ENCODE results near the gene GSTM3. TPM values are rescaled to one million over a fixed set of nuclear protein-coding genes. Genes with fewer than 3 reads are reported as not detected.
"Not testable (repeated sequence)": the region's sequence is repeated elsewhere in the genome, so short reads cannot be mapped to it uniquely, and the experiment has no call there.

The GSTM3 gene
- total RNA-seq, 1 donor from 2014 or later: 55.2 TPM

- Mint-ChIP-seq H3K27ac (no peak overlapping the region), H3K4me1 (peaks cover 10% of the 10 kb centered on the region), H3K36me3 (no peaks in the 10 kb centered on the region), H3K4me3 (no peak overlapping the region), H3K9me3 (no peaks in the 10 kb centered on the region), H3K27me3 (ENCODE audit: low read depth) (no peaks in the 10 kb centered on the region)
- DNase-seq (ENCODE audit: low spot score in 2 of 2, unreplicated experiment in 2 of 2): no peak
- TF ChIP-seq CTCF (IDR thresholded peaks at IDR 0.05; ENCODE audit: unreplicated experiment): no peak
Observed at GRCh38 chr1:109714661-109715372, 26.0 kb downstream of the GSTM3 start.

GRCh38 chr1:109713636-109714035 lies 27.2 kb downstream of the GSTM3 start:
- Mint-ChIP-seq H3K9me3 (peaks cover 10% of the 10 kb centered on the region), H3K4me1 (peaks cover 10% of the 10 kb centered on the region), H3K4me3 (no peak overlapping the region), H3K36me3 (peaks cover 7% of the 10 kb centered on the region), H3K27me3 (ENCODE audit: low read depth) (no peaks in the 10 kb centered on the region), H3K27ac (no peak overlapping the region)
- no peak for TF ChIP-seq CTCF (IDR thresholded peaks at IDR 0.05; ENCODE audit: unreplicated experiment)
- DNase-seq (ENCODE audit: low spot score in 2 of 2, unreplicated experiment in 2 of 2): no peak

- H3K4me1 Mint-ChIP-seq: no peaks in the 10 kb centered on the region
- no peak overlapping the region for H3K4me3 Mint-ChIP-seq
- no peak for TF ChIP-seq CTCF (IDR thresholded peaks at IDR 0.05; ENCODE audit: unreplicated experiment)
Observed at GRCh38 chr1:109712321-109712864, 28.4 kb downstream of the GSTM3 start.

GRCh38 chr1:109711593-109712320 lies 29.1 kb downstream of the GSTM3 start, which contains the start of gene GSTM5:
Gene GSTM5 (plus strand): TSS chr1:109712251. CDS start chr1:109712313, 62 bp downstream.
- DNase-seq (ENCODE audit: low spot score in 2 of 2, unreplicated experiment in 2 of 2); H3K27ac Mint-ChIP-seq; H3K27me3 Mint-ChIP-seq (ENCODE audit: low read depth); H3K4me1 Mint-ChIP-seq; H3K4me3 Mint-ChIP-seq: not testable (repeated sequence)
- peaks cover 25% of the 10 kb centered on the region for H3K9me3 Mint-ChIP-seq
- peaks cover 14% of the 10 kb centered on the region for H3K36me3 Mint-ChIP-seq

More at GRCh38 chr1:109712321-109712864, 28.4 kb downstream of the GSTM3 start:
- no peak for DNase-seq (ENCODE audit: low spot score in 2 of 2, unreplicated experiment in 2 of 2)
- no peaks in the 10 kb centered on the region for H3K27me3 Mint-ChIP-seq (ENCODE audit: low read depth)
- peaks cover 14% of the 10 kb centered on the region for H3K36me3 Mint-ChIP-seq
- no peak overlapping the region for H3K27ac Mint-ChIP-seq
- H3K9me3 Mint-ChIP-seq: peaks cover 20% of the 10 kb centered on the region

GRCh38 chr1:109709822-109710221 lies 31.0 kb downstream of the GSTM3 start:
- H3K27ac Mint-ChIP-seq; H3K4me3 Mint-ChIP-seq; DNase-seq (ENCODE audit: low spot score in 2 of 2, unreplicated experiment in 2 of 2); H3K4me1 Mint-ChIP-seq; H3K27me3 Mint-ChIP-seq (ENCODE audit: low read depth): not testable (repeated sequence)
- Mint-ChIP-seq H3K36me3 (peaks cover 14% of the 10 kb centered on the region), H3K9me3 (peaks cover 25% of the 10 kb centered on the region)

GRCh38 chr1:109708949-109709348 lies 31.9 kb downstream of the GSTM3 start:
- DNase-seq (ENCODE audit: low spot score in 2 of 2, unreplicated experiment in 2 of 2); H3K4me1 Mint-ChIP-seq; H3K27me3 Mint-ChIP-seq (ENCODE audit: low read depth); H3K27ac Mint-ChIP-seq; H3K4me3 Mint-ChIP-seq: not testable (repeated sequence)
- peaks cover 33% of the 10 kb centered on the region for H3K9me3 Mint-ChIP-seq
- peaks cover 20% of the 10 kb centered on the region for H3K36me3 Mint-ChIP-seq

GRCh38 chr1:109705411-109705810 lies 35.4 kb downstream of the GSTM3 start:
- H3K9me3 Mint-ChIP-seq: peaks cover 42% of the 10 kb centered on the region
- DNase-seq (ENCODE audit: low spot score in 2 of 2, unreplicated experiment in 2 of 2): no peak

More at GRCh38 chr1:109705411-109705810, 35.4 kb downstream of the GSTM3 start:
- no peak overlapping the region for H3K27ac Mint-ChIP-seq
- H3K4me1 Mint-ChIP-seq: no peaks in the 10 kb centered on the region
- no peak for TF ChIP-seq CTCF (IDR thresholded peaks at IDR 0.05; ENCODE audit: unreplicated experiment)
- no peak overlapping the region for H3K4me3 Mint-ChIP-seq
- peaks cover 27% of the 10 kb centered on the region for H3K36me3 Mint-ChIP-seq
- H3K27me3 Mint-ChIP-seq (ENCODE audit: low read depth): no peaks in the 10 kb centered on the region
